ENCODE results near the gene GALNT13. TPM values are rescaled to one million over a fixed set of nuclear protein-coding genes. Genes with fewer than 3 reads are reported as not detected.

The GALNT13 gene
- total and polyA plus RNA-seq, 10 of the 15 experiments (the other 5 are each of a cell fraction or from before 2014, with no cell fraction given): 0.04 TPM; not detected in 9

DNA sequence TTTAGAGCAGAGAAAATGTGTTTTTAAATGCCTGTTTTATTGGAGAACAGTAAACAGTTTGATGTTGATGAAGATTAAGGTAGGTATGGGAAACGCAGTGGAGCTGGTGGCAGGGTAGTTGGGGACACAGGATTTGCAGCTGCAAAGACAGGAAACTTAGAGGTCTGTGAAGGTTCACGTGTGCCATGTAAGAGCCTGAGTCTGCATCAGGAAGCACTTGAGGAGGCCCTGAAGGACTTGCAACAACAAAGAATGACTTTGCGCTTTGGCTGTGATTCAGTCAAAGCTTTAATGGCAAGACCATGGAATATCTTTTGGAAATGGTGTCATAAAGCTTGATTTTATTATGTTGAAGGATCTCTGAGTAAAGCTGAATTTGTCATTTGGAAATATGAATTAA lies 479.2 kb downstream of the GALNT13 start:
- DNase-seq (ENCODE audit: low read depth, low spot score) (no peak), FAIRE-seq (no peak), ATAC-seq (no peak)
- no peak overlapping the region for H3K27ac ChIP-seq (ENCODE audit: control insufficient read depth, insufficient read depth)
- TF ChIP-seq TARDBP (IDR thresholded peaks at IDR 0.05; ENCODE audit: borderline replicate concordance) (no peak), RELA (IDR thresholded peaks at IDR 0.05; ENCODE audit: borderline replicate concordance, partially characterized antibody) (no peak), IKZF1 (conservative IDR thresholded peaks at IDR 0.05) (no peak), NFXL1 (IDR thresholded peaks at IDR 0.05; ENCODE audit: borderline replicate concordance) (no peak), ZNF622 (IDR thresholded peaks at IDR 0.05) (no peak), TBL1XR1 (IDR thresholded peaks at IDR 0.05; ENCODE audit: low read depth, low read length) (no peak), RAD21 (IDR thresholded peaks at IDR 0.05; ENCODE audit: insufficient read depth, low read depth, low read length) (no peak), CREB1 (IDR thresholded peaks at IDR 0.05; ENCODE audit: low read depth) (no peak)
- TF ChIP-seq, protein P1, sequence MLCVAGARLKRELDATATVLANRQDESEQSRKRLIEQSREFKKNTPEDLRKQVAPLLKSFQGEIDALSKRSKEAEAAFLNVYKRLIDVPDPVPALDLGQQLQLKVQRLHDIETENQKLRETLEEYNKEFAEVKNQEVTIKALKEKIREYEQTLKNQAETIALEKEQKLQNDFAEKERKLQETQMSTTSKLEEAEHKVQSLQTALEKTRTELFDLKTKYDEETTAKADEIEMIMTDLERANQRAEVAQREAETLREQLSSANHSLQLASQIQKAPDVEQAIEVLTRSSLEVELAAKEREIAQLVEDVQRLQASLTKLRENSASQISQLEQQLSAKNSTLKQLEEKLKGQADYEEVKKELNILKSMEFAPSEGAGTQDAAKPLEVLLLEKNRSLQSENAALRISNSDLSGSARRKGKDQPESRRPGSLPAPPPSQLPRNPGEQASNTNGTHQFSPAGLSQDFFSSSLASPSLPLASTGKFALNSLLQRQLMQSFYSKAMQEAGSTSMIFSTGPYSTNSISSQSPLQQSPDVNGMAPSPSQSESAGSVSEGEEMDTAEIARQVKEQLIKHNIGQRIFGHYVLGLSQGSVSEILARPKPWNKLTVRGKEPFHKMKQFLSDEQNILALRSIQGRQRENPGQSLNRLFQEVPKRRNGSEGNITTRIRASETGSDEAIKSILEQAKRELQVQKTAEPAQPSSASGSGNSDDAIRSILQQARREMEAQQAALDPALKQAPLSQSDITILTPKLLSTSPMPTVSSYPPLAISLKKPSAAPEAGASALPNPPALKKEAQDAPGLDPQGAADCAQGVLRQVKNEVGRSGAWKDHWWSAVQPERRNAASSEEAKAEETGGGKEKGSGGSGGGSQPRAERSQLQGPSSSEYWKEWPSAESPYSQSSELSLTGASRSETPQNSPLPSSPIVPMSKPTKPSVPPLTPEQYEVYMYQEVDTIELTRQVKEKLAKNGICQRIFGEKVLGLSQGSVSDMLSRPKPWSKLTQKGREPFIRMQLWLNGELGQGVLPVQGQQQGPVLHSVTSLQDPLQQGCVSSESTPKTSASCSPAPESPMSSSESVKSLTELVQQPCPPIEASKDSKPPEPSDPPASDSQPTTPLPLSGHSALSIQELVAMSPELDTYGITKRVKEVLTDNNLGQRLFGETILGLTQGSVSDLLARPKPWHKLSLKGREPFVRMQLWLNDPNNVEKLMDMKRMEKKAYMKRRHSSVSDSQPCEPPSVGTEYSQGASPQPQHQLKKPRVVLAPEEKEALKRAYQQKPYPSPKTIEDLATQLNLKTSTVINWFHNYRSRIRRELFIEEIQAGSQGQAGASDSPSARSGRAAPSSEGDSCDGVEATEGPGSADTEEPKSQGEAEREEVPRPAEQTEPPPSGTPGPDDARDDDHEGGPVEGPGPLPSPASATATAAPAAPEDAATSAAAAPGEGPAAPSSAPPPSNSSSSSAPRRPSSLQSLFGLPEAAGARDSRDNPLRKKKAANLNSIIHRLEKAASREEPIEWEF (IDR thresholded peaks at IDR 0.05; ENCODE audit: insufficient replicate concordance, low read depth, low read length): no peak
- TF ChIP-seq, protein P2, sequence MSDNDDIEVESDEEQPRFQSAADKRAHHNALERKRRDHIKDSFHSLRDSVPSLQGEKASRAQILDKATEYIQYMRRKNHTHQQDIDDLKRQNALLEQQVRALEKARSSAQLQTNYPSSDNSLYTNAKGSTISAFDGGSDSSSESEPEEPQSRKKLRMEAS (IDR thresholded peaks at IDR 0.05; ENCODE audit: low read depth, low read length): no peak
- ChIA-PET CTCF (no interaction called here), RAD21 (ENCODE audit: unreplicated experiment) (no interaction called here), SMC1A (ENCODE audit: uncharacterized antibody, unreplicated experiment) (interaction anchor here (0.6 kb wide), 1 partner anchor 66 kb away, joined by 3 read pairs; no protein-coding TSS in a partner anchor), POLR2A (no interaction called here)
- H4K20me1 ChIP-seq (ENCODE audit: control insufficient read depth, insufficient read depth): no peaks in the 10 kb centered on the region
- H3K9me3 ChIP-seq (replicated peaks; ENCODE audit: control insufficient read depth, insufficient read depth, low read length): no peaks in the 10 kb centered on the region
- in situ Hi-C loops (cut with MboI): no loop called here
- H3K9ac ChIP-seq (ENCODE audit: control insufficient read depth, insufficient read depth, low read length): no peak overlapping the region
- no peak overlapping the region for H2AFZ ChIP-seq (ENCODE audit: control insufficient read depth, low read depth, low read length)
- no peaks in the 10 kb centered on the region for H3K79me2 ChIP-seq (ENCODE audit: control insufficient read depth, insufficient read depth, low read length)
- no peaks in the 10 kb centered on the region for H3K36me3 ChIP-seq (ENCODE audit: control insufficient read depth in 2 of 2, insufficient read depth in 2 of 2, low read length in 1 of 2)
- H3K4me3 ChIP-seq: no peak overlapping the region
- no TSS peak for BruUV-seq (replicated peaks)
- no peaks in the 10 kb centered on the region for H3K4me1 ChIP-seq (ENCODE audit: control insufficient read depth, insufficient read depth, low read length)
- no peak overlapping the region for H3K4me2 ChIP-seq (ENCODE audit: control insufficient read depth, insufficient read depth)
- no peaks in the 10 kb centered on the region for H3K27me3 ChIP-seq (replicated peaks in 1 of 2; ENCODE audit: control insufficient read depth in 2 of 2, insufficient read depth in 2 of 2, low read length in 1 of 2)
- 33% methylated on average over 3 of the region's 3 CpGs for WGBS (ENCODE audit: insufficient coverage, insufficient replicate concordance, low lambda C conversion rate, missing lambda C conversion rate)
- intact Hi-C loops (cut with micrococcal nuclease; ENCODE audit: unreplicated experiment): no loop called here

Data from GM12878 (cell line).